ENCODE data around the gene BMP4.

- no peak for TF ChIP-seq MYC (IDR thresholded peaks at IDR 0.05; ENCODE audit: low read depth, low read length)
- TF ChIP-seq, protein P1, sequence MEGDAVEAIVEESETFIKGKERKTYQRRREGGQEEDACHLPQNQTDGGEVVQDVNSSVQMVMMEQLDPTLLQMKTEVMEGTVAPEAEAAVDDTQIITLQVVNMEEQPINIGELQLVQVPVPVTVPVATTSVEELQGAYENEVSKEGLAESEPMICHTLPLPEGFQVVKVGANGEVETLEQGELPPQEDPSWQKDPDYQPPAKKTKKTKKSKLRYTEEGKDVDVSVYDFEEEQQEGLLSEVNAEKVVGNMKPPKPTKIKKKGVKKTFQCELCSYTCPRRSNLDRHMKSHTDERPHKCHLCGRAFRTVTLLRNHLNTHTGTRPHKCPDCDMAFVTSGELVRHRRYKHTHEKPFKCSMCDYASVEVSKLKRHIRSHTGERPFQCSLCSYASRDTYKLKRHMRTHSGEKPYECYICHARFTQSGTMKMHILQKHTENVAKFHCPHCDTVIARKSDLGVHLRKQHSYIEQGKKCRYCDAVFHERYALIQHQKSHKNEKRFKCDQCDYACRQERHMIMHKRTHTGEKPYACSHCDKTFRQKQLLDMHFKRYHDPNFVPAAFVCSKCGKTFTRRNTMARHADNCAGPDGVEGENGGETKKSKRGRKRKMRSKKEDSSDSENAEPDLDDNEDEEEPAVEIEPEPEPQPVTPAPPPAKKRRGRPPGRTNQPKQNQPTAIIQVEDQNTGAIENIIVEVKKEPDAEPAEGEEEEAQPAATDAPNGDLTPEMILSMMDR (IDR thresholded peaks at IDR 0.05; ENCODE audit: extremely low read depth in 1 of 2, insufficient read depth in 1 of 2, low read depth in 1 of 2, low read length in 2 of 2) = no peak
- no peak for TF ChIP-seq EZH2 (IDR thresholded peaks at IDR 0.05; ENCODE audit: borderline replicate concordance, low read depth, low read length, severe bottlenecking)
Observed at GRCh38 chr14:53967606-53968005, 11.0 kb upstream of the BMP4 start.
